Daoy (cell line): ENCODE results near the gene SCGB1D2. TPM values are rescaled to one million over a fixed set of nuclear protein-coding genes. Genes with fewer than 3 reads are reported as not detected.

Source experiments
- DNase-seq: peaks from one replicate; pipeline ENCODE4 v3.0.0-alpha.2; 2015; ENCODE audit warnings: low read depth
- total RNA-seq: library from RNA; depleted of rRNA; stranded (reverse); fragments of >200 nt; shearing (Covaris generic); gene quantifications from 2 replicates; pipeline ENCODE4 v1.2.3, GENCODE V29; 2014; rRNA removed

Gene SCGB1D2
- total RNA-seq, 1 experiment from 2014 or later: not detected

DNA sequence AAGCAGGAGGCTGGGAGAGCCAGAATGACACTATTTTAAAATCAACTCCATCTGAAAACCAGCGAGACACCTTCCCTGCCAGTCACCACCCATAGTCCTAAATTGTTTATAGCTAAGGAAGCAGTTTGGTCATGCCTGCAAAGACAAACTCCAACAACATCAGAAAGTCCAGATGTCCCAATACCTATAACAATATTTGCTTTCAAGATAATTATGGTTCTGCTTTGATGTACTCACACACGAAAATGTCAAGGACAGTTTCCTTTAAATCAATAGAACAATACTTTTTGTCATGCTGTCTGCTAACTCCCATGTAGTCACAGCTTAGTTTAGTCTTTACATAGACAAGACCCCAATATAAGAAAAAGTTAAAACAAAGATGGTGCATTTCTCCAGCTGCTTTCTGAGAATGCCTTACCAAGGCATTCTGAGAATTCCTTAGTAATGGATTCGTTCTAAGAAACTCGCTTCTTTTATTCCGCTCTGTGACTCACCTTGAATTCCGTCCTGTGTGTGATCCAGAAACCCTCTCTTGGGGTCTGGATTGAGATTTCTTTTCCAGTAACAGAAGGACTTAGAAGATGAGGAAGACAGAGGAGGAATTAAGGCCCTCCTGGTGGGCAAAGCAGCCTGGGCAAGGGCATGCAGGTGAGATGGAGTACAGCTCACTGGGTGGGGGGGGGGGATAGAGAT lies 18.4 kb downstream of the SCGB1D2 start:
- DNase-seq: no peak

GRCh38 chr11:62264004-62264403 lies 22.0 kb downstream of the SCGB1D2 start:
- no peak for DNase-seq

DNA sequence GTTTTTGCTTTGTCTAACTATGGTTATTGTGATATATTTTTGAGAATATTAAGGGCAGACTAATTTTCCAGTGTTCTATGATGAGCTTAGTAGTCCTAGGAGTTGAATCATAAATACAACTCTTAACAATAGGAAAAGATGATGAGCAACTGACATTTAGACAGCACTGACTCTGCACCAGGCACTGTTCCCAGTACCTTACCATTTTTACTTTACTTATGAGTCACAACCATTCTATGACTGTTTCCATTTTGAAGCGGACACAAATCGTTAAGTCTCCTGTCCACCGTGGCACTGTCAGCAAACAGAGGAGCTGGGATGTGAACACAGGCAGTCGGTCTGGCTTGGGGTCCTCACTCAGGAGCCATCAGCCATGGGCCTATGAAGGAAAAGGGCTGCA lies 24.5 kb downstream of the SCGB1D2 start:
- DNase-seq: peak; percentile 33

GRCh38 chr11:62267050-62267449 lies 25.0 kb downstream of the SCGB1D2 start:
- no peak for DNase-seq

GRCh38 chr11:62267576-62267975 lies 25.5 kb downstream of the SCGB1D2 start:
- DNase-seq: no peak

GRCh38 chr11:62269654-62270278 lies 27.7 kb downstream of the SCGB1D2 start, which contains the start of gene SCGB2A2:
SCGB2A2 (plus strand) TSS chr11:62270158; CDS start chr11:62270217, 59 bp downstream.
- peak; percentile 10 for DNase-seq

GRCh38 chr11:62273284-62273683 lies 31.2 kb downstream of the SCGB1D2 start:
- no peak for DNase-seq

GRCh38 chr11:62273789-62274275 lies 31.8 kb downstream of the SCGB1D2 start:
- no peak for DNase-seq

DNA sequence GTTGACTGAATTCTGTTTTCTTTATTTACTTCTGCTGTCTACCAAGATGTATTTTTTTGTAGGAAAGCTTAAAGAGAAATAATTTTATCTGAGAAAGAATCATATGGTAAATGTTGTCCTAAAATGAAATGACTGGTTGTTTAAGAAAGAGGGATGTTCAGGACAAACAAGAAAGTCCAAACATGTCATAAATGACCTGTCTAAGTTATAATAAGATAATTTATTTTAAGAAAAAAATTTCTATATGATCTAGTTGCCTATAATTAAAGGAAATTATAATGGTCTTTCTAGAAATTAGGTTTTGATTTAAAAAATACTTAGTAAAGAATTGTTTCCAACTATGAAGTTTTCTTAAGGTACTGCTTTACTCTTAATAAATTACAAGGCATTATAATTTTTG lies 38.4 kb downstream of the SCGB1D2 start:
- no peak for DNase-seq

Other genes with a start within 250 kb of the SCGB1D2 start
- 57.0 and 76.3 TPM in 2 replicates for gene INCENP, start 118.2 kb upstream of the SCGB1D2 start, total RNA-seq
- gene SCGB1D1, start 52.0 kb upstream of the SCGB1D2 start, total RNA-seq: not detected in 2 replicates
- gene SCGB2A1, start 33.6 kb upstream of the SCGB1D2 start, total RNA-seq: not detected in 2 replicates
- gene SCGB2A2, start 27.9 kb downstream of the SCGB1D2 start, total RNA-seq: not detected in 2 replicates
- gene SCGB1D4, start 56.8 kb downstream of the SCGB1D2 start, total RNA-seq: not detected in 2 replicates
- gene ASRGL1, start 95.2 kb downstream of the SCGB1D2 start, total RNA-seq: 37.0 and 68.0 TPM in 2 replicates
- gene SCGB1A1, start 176.8 kb downstream of the SCGB1D2 start, total RNA-seq: not detected in 2 replicates